ENCODE measurements around the gene MAPRE2. TPM values are rescaled to one million over a fixed set of nuclear protein-coding genes. Genes with fewer than 3 reads are reported as not detected.

MAPRE2 gene
- total RNA-seq, 2 donors from 2014 or later, result 107 to 133 TPM

DNA sequence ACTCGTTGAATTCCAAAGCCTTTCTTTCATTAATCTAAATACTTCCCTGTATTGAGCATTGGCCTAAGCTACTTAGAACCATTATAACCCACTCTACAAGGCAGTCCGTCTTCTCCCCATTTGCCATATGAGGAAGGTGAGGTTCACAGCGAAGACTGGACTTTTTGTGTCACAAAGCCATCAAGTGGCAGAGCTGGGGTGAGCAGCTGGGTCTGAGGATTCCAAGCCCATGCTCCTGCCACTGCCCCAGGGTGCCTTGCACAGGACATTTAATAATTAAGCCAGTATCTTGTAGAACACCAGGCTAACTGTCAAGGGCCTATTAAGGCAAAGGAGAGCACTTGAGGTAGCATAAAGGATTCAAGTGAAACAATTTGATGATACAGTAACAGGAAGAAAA is 130.8 kb downstream of the MAPRE2 start:
- H3K4me1 ChIP-seq, result peaks cover 0 to 4% of the 10 kb centered on the region in 2 donors
- H3K36me3 ChIP-seq, result no peaks in the 10 kb centered on the region
- H3K27ac ChIP-seq, result no peak overlapping the region
- no peak for DNase-seq (ENCODE audit: low spot score)
- no peaks in the 10 kb centered on the region for H3K27me3 ChIP-seq
- no peak overlapping the region for H3K4me3 ChIP-seq
- TF ChIP-seq, protein P1, sequence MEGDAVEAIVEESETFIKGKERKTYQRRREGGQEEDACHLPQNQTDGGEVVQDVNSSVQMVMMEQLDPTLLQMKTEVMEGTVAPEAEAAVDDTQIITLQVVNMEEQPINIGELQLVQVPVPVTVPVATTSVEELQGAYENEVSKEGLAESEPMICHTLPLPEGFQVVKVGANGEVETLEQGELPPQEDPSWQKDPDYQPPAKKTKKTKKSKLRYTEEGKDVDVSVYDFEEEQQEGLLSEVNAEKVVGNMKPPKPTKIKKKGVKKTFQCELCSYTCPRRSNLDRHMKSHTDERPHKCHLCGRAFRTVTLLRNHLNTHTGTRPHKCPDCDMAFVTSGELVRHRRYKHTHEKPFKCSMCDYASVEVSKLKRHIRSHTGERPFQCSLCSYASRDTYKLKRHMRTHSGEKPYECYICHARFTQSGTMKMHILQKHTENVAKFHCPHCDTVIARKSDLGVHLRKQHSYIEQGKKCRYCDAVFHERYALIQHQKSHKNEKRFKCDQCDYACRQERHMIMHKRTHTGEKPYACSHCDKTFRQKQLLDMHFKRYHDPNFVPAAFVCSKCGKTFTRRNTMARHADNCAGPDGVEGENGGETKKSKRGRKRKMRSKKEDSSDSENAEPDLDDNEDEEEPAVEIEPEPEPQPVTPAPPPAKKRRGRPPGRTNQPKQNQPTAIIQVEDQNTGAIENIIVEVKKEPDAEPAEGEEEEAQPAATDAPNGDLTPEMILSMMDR (IDR thresholded peaks at IDR 0.05), result no peak
- H3K9me3 ChIP-seq, result no peaks in the 10 kb centered on the region

DNA sequence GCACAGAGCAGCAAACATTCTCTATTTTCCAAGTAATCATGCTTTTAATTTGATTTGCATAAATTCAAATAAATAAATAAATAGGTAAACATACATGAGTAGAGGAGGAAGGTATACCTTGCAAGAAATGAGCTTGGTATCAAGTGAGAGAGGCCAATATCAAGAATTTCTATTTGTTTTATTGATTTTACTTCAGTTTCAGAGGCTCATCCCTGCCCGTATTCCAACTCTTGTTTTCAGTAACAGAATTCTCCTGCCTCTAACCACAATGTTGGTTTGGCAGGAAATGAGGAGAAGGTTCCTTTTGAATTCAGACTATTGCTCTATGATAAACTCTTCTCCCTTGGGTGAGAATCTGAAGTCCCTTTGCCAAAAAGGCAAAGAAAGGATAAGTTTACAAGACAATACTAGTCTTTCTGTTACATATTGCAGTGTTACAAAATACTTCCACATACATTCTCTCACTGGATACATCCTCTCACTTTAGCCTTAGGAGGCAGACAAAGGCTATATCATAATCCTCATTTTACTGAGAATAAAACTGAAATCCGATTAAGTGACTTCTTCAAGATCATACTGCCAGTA is 131.3 kb downstream of the MAPRE2 start:
- Histone ChIP-seq H3K27me3 (no peaks in the 10 kb centered on the region), H3K4me3 (no peak overlapping the region), H3K4me1 (peaks cover 0 to 4% of the 10 kb centered on the region in 2 donors), H3K9me3 (no peaks in the 10 kb centered on the region), H3K27ac (no peak overlapping the region), H3K36me3 (no peaks in the 10 kb centered on the region)
- DNase-seq (ENCODE audit: low spot score), result no peak
- TF ChIP-seq, protein P1 (IDR thresholded peaks at IDR 0.05), result no peak

DNA sequence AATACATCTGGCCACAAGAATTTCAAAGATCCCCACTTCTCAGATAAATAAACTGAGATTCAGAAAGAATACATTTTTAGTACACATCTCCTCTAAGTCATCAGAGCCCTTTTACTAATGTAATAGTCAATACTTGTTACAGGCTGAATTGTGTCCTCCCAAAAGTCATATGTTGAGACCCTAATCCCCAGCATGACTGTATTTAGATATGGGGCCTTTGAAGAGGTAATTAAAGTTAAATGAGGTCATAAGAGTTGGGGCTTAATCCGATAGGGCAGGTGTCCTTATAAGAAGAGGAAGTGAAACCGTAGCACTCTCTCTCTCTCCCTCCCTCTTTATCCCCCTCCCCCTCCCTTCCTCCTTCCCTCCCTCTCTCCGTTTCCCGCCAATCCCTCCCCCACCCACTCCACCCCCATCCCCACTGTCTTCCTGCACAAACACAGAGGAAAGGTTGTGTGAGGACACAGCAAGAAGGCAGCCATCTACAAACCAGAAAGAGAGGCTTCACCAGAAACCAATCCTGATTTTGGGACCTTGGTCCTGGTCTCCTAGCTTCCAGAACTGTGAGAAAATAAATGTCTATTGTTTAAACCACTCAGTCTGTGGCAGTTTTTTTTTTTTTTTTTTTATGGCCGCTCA is 133.0 kb downstream of the MAPRE2 start:
- Histone ChIP-seq H3K4me1 (peaks cover 0 to 4% of the 10 kb centered on the region in 2 donors), H3K4me3 (no peak overlapping the region), H3K27me3 (no peaks in the 10 kb centered on the region), H3K9me3 (no peaks in the 10 kb centered on the region), H3K36me3 (no peaks in the 10 kb centered on the region), H3K27ac (no peak overlapping the region)
- no peak for DNase-seq (ENCODE audit: low spot score)
- TF ChIP-seq, protein P1 (IDR thresholded peaks at IDR 0.05), result no peak

DNA sequence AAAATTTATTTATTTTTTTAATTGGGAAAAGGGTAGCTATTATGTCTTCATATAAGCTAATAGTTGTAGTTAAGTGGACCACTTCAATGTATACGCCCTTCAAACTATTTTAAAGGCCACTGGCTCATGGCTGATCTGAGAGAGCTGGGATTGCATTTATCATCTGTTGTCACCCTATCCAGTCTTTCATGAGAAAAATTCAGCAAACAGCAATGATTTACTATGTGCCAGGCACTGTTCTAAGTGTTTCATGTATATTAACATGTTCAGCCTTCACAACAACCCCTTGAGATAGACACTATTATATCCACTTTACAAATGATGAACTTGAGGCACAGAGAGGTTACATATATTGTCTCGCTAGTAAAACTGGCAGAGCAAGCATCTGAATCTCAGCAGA is 133.5 kb downstream of the MAPRE2 start:
- TF ChIP-seq, protein P1 (IDR thresholded peaks at IDR 0.05), result no peak
- Histone ChIP-seq H3K36me3 (no peaks in the 10 kb centered on the region), H3K4me1 (peaks cover 0 to 4% of the 10 kb centered on the region in 2 donors), H3K9me3 (no peaks in the 10 kb centered on the region), H3K27ac (no peak overlapping the region), H3K27me3 (no peaks in the 10 kb centered on the region), H3K4me3 (no peak overlapping the region)
- DNase-seq (ENCODE audit: low spot score), result no peak

DNA sequence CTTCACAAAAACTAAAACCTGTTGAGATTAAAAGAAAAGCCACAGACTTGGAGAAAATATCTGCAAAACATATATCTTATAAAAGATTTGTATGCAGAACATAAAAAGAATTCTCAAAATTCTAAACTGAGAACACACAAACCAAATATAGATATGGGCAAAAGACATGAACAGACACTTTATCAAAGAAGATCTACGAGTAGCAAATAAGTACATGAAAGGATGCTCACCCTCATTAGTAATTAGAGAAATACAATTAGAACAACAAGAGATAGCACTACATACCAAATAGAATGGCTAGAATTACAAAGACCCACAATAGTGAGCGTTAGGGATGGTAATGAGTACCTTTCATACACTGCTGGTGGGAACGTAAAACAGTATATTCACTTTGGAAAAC is 135.7 kb downstream of the MAPRE2 start:
- Histone ChIP-seq H3K27ac (no peak overlapping the region), H3K36me3 (no peaks in the 10 kb centered on the region), H3K27me3 (no peaks in the 10 kb centered on the region), H3K4me1 (no peaks in the 10 kb centered on the region), H3K4me3 (no peak overlapping the region), H3K9me3 (no peaks in the 10 kb centered on the region)
- no peak for DNase-seq (ENCODE audit: low spot score)
- TF ChIP-seq, protein P1 (IDR thresholded peaks at IDR 0.05), result no peak

DNA sequence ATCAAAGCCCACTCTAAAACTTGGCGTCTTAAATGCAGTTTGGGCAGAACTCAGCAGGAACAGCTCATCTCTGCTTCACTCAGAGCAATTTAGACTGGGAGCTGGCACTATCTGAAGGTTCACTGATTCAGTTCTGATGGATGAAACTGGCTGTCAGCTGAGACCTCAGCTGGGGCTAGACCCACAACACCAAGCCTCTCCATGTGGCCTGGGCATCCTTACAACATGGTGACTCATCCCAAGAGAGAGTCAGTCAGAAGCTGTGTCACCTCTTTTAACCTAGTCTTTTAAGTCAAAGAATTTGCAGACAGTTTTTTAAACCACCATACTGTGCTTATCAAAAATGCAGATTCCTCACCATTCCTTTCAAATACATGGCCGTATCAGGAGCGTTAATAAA is 137.0 kb downstream of the MAPRE2 start:
- Histone ChIP-seq H3K27ac (no peak overlapping the region), H3K9me3 (no peaks in the 10 kb centered on the region), H3K4me3 (no peak overlapping the region), H3K27me3 (no peaks in the 10 kb centered on the region), H3K36me3 (no peaks in the 10 kb centered on the region), H3K4me1 (no peaks in the 10 kb centered on the region)
- TF ChIP-seq, protein P1 (IDR thresholded peaks at IDR 0.05), result no peak
- no peak for DNase-seq (ENCODE audit: low spot score)
